Measurements from ENCODE around the gene KRT33A.

The KRT33A gene

DNA sequence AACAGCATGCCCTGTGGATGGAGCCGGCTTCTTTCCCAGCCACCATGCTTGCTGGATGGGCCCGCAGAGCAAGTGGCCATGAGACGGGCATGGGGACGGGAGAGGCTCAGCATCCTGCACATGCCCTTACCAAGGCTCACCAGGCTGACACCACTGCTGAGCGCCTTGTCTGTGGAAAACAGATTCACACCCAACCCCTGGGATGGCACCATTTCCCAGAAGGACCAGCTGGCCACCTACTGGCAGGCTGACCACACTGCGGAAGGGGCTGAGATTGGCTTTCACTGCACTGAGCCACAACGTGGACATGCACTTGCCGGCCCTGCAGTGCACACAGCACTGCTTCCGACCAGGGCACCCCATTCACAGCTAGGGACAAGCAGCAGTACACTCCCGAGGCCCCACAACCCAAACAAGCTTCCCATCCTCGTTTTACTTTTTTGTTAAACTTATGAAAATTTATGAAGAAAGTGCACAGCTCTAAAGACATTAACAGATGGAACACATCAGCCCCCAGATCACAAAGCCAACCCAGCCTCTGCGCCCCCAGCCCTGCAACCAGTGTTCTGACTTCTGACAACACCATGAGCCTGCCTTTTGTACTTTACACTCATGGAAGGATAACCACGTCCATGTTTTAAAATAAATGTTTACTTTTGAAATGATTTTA, 21.2 kb downstream of the KRT33A start:
- no peak for DNase-seq (ENCODE audit: low spot score)
- TF ChIP-seq, protein P1, sequence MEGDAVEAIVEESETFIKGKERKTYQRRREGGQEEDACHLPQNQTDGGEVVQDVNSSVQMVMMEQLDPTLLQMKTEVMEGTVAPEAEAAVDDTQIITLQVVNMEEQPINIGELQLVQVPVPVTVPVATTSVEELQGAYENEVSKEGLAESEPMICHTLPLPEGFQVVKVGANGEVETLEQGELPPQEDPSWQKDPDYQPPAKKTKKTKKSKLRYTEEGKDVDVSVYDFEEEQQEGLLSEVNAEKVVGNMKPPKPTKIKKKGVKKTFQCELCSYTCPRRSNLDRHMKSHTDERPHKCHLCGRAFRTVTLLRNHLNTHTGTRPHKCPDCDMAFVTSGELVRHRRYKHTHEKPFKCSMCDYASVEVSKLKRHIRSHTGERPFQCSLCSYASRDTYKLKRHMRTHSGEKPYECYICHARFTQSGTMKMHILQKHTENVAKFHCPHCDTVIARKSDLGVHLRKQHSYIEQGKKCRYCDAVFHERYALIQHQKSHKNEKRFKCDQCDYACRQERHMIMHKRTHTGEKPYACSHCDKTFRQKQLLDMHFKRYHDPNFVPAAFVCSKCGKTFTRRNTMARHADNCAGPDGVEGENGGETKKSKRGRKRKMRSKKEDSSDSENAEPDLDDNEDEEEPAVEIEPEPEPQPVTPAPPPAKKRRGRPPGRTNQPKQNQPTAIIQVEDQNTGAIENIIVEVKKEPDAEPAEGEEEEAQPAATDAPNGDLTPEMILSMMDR (IDR thresholded peaks at IDR 0.05; ENCODE audit: extremely low read depth, insufficient read depth, missing control alignments) = peak; percentile 64
- in situ Hi-C loops (cut with MboI; ENCODE audit: low pct_unique_long_range_greater_than_20kb, low sequenced_read_pairs, unreplicated experiment) = no loop called here

DNA sequence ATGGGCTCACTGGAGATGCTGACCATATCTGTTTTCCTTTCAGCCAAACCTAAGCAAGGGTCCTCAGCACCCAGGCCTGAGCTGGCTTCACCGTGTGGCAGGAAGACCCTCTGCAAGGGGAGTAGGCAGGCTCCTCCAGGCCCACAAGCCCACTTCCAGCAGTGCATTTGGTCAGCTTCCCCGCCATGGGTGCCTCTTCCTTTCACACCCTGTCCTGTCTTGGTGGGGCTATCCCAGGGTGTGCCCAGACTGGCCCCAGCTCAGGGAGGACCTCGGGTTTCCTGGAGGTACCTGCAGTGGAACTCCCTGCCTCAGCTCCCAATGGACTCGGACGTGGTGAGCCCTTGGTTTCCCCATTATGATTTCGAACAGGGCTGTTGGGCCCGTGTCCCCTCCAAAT, 22.4 kb downstream of the KRT33A start:
- TF ChIP-seq, protein P1 (IDR thresholded peaks at IDR 0.05; ENCODE audit: extremely low read depth, insufficient read depth, missing control alignments) = no peak
- in situ Hi-C loops (cut with MboI; ENCODE audit: low pct_unique_long_range_greater_than_20kb, low sequenced_read_pairs, unreplicated experiment) = no loop called here
- no peak for DNase-seq (ENCODE audit: low spot score)

DNA sequence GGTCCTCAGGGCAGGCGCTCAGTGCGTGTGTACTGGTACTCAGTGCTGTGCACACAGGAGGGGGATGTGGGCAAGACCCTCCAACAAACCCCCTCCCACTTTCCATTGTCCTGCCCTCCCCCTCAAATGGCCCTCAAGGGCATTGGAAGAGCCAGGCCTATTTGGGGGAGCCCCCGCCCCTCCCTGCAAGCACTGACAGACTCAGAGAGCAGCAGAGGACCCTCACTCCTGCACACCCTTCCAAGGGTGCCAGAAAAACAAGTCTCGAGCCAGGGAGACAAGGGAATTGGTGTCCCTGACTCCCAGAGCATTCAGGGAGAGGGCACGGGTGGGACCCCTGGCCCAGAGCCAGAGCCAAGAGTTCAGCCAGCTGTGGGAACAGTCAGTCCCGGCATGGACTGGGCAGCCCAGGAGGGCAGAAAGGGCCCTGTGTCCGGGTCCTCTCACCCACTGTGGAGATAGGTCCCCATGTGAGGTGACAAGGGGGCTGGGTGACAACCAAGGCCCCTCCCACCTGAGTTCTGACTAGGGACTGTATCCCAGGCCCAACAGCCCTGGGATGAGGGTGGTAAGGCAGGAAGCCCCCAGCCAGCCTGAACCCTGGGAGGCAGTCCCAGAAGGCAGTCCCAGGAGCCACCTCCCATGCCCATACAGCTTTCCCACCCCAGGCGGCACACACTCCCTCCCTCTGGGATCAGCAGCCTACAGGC, 23.1 kb downstream of the KRT33A start:
- no peak for DNase-seq (ENCODE audit: low spot score)
- in situ Hi-C loops (cut with MboI; ENCODE audit: low pct_unique_long_range_greater_than_20kb, low sequenced_read_pairs, unreplicated experiment) = no loop called here
- TF ChIP-seq, protein P1 (IDR thresholded peaks at IDR 0.05; ENCODE audit: extremely low read depth, insufficient read depth, missing control alignments) = no peak

DNA sequence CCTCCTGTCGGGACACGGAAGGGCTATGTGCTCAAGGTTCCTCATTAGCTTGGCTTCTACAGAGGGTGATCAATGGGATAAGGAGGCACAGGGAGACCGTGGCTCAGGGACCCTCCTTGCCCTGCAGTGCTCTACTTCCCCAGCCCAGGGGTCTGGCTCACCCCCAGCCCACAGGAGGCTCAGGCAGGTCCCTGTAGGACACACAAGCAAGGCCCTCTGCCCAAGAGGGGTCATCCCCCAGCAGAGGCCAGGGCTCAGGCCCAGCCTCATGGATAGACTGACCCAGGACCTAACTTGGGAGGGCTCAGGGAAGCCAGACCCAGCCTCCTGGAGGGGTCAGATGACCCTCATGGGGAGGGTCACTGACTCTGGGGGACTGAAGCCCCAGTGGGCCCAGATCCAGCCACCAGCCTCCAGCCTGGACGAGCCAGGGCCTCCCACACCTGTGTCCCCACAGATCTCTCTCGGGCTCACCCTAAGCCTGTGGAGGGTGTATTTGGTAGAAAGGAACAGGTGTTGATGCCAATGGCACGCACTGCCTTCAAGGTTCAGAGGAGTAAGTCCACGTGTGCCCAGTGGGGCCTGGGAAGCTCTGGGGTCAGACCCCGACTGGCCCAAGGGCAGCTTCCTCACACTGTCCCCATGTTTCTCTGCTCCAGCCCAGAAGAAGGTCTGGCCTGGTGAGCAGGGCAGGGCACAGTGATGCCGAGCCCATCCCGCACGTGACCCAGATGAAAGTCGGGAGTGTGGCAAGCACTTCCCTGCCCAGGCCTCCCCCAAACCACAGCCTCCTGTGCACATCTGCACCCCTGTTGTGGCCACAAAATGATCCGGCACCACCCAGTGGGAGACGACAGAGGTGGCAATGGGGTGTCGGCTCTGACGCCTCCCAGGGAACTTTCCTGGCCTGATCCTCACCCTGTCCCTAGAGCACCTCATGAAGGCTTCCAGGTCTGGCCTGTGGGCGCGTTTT, 24.2 kb downstream of the KRT33A start:
- DNase-seq (ENCODE audit: low spot score) = no peak
- TF ChIP-seq, protein P1 (IDR thresholded peaks at IDR 0.05; ENCODE audit: extremely low read depth, insufficient read depth, missing control alignments) = no peak
- in situ Hi-C loops (cut with MboI; ENCODE audit: low pct_unique_long_range_greater_than_20kb, low sequenced_read_pairs, unreplicated experiment) = no loop called here

DNA sequence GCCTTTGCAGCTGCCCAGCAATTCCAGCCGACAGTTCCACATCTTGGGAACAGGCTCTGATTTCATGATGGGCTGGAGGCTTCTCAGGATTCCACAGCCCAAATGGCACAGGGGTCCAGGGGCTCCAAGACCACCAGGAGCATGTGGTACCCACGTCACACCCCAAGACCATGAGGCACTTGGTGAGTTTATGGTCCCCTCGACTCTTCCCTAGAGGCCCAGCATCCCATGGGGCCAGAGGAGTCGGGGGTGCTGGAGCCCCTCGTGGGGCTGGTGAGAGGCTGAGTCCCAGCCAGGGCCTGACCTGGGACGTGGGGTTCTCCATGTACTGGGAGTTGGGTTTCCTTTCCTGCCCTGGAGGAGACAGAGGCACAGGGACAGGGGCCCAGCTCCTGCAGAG, 25.0 kb downstream of the KRT33A start:
- in situ Hi-C loops (cut with MboI; ENCODE audit: low pct_unique_long_range_greater_than_20kb, low sequenced_read_pairs, unreplicated experiment) = no loop called here
- DNase-seq (ENCODE audit: low spot score) = no peak

DNA sequence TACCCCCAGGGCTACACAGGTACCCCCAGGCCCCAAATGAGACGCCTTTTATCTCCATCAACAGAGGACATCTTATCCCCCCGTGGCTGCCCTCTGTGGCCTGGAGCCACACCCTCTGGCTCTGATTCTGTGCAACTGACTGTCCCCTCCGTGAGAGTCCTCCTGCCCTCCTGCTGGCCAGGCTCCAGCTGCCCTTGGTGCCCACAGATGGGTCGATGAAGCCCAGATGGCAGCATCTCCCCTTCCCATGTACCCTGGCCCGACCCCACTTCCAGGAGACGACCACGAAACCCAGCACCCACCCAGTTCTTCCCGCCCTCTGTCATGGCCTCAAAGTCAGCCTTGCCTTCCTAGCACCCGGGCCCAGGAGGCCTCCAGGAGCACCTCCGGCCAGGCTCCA, 25.5 kb downstream of the KRT33A start:
- in situ Hi-C loops (cut with MboI; ENCODE audit: low pct_unique_long_range_greater_than_20kb, low sequenced_read_pairs, unreplicated experiment) = no loop called here
- DNase-seq (ENCODE audit: low spot score) = no peak
- TF ChIP-seq, protein P1 (IDR thresholded peaks at IDR 0.05; ENCODE audit: extremely low read depth, insufficient read depth, missing control alignments) = no peak

More for the DNA sequence above, 25.0 kb downstream of the KRT33A start:
- TF ChIP-seq, protein P1 (IDR thresholded peaks at IDR 0.05; ENCODE audit: extremely low read depth, insufficient read depth, missing control alignments) = no peak
